Kidney tubule cell (primary cell): Measurements from ENCODE around the gene CACNG7.
A peak's percentile ranks its signal among the peaks of the same experiment; 100 is the strongest.

Experiments
- DNase-seq: peaks from one replicate; pipeline ENCODE4 v3.0.0-alpha.2; 2018; ENCODE audit warnings: low spot score

CACNG7 gene

DNA sequence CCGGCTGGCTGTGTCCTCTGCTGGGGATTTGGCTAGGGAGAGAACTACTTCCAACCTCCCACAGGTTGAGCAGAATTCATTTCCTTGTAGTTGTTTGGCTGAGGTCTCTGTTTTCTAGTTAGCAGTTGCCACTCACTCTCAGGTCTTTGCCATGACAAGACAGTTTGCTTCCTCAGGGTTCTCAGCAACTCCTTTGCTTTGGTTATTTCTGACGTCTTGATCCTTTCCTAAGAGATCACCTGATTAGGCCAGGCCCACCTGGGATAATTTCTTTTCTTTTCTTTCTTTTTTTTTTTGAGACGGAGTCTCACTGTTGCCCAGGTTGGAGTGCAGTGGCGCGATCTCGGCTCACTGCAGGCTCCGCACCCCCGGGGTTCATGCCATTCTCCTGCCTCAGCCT is 44.3 kb downstream of the CACNG7 start:
- DNase-seq, result no peak

DNA sequence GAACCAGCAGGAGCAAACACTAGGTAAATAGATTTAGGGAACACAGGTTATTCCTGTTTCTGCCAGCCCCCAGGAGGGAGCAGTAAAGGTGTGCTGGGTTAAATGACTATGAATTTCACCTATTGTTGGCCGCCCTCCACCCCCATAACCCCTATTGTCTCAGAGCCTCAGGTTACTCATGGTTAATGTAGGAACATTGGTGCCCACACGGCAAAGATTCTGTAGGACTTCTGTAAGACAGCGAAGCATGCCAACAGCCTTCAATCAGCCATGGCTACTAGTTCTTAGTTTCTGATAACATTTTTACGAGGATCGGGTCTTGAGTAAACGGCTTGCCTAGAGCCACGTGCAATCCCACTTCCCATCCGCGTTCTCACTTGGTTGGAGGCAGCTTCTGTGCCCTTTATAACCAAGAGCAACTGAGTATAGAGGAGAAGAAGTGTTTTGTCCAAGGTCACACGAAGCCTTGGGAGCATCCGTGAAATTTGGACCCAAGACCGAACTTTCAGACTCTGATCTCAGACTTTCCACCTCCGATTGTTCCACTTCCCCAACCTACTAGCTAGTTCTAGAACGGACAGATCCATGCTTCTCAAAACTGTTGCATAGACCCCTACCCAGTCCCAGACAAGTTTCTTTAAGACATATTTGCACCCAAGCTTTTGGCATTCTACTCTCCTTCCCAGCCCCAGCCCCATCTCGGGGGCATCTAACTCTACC is 48.5 kb downstream of the CACNG7 start:
- no peak for DNase-seq

DNA sequence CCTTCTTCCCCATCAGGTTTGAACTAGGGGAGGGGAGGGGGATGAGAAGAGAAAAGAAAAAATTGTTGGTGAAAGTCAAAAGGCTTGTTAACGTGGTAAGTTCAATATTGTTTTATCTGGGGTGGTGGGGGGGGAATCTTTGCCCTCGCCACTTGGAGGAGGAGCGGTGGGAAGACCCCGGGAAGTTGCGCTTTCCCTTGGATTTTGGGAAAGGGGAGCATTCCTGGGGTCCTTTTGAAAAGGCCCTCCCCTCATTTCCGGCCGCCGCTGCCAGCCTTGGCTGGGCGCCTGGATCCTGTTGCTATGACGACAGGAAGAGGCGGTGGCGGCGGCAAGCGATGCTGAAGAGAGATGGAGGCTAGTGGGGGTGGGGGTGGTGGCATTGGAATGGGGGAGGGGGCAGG is 49.1 kb downstream of the CACNG7 start:
- no peak for DNase-seq

DNA sequence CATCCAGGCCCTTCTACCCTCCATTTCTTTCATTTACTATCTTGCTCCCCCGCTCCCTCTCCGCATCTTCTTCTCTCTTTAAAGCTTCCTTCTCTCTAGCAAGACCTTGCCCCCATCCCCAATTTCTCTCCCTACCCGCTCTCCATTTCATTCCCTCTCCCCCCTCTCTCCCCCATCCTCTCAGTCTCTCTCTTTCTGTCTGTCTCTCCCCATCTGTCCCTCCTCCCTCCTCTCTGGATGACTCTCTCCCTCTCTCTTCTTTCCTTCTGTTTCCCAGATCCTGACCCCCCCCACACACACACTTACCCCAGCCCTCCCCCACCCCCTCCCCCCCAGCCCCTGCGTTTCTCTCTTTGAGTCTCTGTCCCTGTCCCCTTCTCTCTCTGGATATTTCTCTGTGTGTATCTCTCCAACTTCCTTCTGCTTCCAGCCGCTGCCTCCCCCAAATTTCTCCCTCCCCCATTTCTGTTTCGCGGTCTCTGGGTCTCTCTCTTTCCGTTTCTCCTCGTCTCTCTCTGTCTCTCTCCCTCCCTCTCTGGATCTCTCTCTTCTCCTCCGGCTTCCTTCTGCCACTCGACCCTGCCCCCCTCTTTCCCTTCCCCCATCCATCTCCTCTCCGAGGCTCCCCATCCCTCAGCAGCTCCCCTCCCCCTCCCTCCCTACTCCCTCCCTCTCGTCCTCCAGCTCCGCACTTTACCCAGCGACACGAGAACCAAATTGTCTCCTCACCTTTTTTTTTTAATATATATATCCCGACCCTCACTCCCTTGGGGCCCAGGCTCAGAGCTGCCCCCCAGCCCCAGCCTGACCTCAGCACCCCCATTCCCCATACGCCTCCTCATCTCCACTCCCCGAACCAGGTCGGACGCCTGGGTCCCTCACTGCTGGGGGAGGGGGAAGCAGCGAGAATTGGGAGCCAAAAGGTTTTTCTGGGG is 50.0 kb downstream of the CACNG7 start:
- no peak for DNase-seq

DNA sequence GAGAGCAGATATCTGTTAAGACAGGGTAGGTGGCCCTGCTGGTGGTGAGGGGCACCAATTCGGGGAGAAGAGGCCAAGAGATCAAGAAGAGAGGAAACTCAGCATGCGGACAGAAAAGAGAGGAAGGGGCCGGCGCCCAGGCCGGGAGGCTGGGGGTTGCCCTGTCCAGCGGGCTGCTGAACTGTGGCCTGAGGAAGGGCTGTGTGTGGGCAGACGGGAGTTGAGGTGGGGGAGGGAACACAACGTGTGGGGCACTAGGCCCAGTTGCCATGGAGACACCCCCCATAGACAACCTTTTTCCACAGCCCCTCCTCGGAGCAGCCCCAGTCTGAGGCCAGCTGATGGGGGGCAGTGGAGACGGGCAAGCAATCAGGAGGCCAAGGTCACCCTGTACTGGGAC is 51.1 kb downstream of the CACNG7 start:
- no peak for DNase-seq

DNA sequence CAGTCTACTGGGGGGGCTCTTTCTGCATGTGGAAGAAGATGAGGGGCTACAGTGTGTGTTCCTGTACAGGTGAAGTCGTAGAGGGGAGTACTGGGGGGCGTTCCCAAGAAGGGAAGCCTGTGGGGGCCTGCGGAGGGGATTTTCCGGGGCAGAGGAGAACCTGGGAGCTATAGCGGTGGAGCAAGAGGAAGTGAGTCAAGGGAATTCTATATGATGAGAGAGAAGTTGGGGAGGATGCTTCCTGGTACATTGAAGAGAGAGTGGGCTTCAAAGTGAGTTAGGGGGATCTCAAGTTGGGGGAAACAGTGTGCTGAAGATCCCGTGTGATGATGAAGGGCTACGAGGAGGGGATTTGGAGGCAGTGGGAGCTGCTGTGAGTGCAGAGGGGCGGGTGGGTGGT is 51.8 kb downstream of the CACNG7 start:
- DNase-seq, result no peak

DNA sequence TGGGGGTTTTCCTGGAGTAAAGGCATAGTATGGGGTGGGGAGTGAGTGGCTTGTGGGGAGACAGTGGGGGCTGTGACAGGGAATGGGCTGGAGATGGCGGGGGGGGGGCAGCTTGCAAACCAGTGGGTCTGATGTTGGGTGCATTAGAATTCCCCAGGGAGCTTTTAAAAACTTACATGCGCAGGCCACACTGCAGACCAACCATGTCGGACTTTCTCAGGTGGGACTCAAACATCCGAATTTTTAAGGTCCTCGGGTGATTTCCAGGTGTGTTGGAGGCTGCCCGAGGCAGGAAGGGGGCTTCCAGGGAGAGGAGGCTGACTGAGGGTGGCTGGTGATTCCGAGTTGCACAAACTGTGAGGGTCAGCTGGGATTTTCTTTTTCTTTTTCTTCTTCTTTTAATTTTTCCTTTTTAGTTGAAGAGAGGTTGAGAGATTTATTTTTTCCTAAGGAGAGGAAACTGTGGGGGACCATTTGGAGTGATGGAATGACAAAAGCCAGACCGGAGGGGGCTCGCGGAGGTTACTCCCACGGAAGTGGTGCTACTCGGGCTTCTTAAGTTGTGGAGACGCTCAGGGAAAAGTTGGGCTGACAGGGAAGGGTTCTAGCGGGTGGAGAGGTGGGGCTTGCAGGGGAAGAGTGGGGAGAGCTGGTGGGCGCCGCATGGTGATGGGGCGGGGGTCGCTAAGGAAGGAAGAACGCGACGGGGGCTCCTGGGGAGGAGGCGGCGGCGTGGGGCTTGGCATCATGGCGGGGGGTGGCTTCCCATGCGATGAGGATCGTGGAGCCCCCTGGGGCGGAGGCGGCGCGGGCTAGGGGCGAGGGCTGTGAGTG is 52.7 kb downstream of the CACNG7 start:
- no peak for DNase-seq

DNA sequence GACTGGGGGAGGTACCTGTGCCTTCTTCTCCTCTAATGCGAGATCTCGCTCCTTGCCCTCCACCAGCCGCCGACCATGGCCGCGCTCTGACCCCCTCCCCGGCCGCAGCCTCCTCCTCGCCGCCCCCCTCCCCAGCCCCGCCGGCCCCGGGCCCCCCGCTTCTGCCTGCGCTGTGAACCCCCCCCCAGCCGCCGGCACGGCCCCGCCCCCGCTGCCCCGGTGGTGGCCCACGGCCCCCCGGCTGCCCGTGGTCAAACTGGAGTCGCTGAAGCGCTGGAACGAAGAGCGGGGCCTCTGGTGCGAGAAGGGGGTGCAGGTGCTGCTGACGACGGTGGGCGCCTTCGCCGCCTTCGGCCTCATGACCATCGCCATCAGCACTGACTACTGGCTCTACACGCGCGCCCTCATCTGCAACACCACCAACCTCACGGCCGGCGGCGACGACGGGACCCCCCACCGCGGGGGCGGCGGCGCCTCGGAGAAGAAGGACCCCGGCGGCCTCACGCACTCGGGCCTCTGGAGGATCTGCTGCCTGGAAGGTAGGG is 53.9 kb downstream of the CACNG7 start, which contains the start of gene CACNG8:
Gene CACNG8, plus strand, starts transcription at position 51 of the 545 bp plus-strand sequence.
- no peak for DNase-seq

DNA sequence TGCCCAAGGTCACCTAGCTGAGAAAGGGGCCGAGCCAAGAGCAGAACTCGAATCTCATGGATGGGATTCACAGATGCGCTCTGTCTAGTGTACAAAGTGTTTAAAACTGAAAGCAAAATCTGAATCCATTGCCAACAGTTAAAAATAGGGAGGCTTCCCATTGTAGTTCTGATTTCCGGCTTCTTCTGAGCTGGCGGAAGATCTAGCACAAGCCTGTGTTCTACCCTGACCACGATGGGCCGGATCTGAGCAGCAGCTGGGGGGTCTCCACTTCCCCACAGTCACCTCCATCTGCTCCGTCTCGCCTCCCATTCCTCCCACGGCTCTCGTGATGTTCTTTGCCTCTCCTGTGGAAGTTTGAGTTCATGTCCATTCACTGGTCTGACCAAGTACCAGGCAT is 56.0 kb downstream of the CACNG7 start:
- DNase-seq, result no peak

DNA sequence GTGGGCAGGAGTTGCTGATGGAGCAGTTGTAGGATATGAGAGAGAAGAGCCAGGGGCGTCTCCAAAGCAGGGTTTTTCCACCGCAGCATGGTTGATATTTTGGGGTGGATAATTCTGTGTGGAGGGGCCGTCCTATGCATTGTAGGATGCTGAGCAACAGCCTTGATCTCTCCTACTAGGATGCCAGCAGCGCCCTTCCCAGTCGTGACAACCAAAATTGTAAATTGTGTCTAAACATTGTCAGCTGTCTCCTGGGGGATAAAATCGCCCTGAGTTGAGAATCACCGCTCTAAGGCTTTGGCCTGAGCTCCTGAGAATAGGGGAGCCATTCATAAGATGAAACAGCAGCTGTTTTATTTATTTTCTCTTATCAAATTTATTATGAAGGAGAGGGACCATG is 57.9 kb downstream of the CACNG7 start:
- DNase-seq, result no peak

DNA sequence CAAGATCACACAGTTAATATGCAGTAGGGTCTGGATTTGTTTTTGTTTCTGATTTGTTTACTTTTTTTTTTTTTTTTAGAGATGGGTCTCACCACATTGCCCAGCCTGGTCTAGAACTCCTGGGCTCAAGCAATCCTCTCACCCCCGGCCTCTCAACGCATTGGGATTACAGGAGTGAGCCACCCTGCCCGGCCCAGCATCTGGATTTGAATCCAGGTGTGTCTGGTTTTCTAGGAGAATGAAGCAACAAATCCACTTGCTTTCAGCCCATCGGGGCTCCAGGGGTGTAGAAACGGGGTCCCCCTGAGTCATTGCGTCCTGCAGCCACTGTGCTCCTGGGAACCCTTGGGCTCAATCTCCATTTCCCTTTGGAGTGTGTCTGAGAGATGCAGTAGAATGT is 60.3 kb downstream of the CACNG7 start:
- no peak for DNase-seq

DNA sequence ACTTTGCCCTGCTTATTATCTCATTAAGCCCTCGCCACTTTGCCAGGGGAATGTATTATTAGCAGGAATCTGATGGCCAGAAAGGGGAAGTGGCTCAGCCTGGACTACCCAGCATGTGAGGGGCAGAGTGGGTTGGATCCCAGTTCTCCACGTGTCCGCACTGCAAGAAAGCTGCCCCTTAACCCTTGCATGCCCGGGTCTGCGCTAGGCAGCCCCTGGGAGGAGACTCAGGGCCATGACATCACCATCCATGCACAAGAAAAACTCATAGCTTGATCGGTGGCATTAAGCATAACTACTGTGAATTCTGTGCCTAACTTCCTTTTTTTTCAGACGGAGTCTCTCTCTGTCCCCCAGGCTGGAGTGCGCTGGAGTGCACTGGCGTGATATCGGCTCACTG is 62.6 kb downstream of the CACNG7 start:
- DNase-seq, result no peak

DNA sequence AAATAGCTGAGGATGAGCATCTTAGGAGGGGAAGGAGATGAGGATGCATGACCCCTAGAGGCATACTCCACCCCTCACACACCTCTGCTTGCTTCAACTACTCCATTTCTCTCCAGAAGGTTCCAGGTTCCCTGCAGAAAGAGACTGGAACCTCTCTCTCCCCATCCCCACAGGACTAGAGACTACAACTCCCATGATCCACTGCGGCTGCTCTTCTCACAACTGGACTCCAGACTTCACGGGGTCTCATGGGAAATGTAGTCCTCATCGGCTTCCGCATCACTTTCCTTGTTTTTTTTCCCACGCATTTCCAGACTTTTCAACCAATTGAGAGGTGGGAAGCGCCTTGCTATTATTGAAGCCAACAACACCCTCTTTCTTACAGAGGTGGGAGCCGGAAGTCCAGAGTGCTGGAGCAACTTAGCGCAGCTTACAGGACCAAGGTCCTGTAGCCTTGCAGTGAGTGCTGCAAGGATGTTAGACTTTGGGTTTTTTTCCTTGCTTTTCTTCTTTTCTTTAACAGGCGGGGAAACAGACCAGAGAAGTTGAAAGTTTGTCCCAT is 68.4 kb downstream of the CACNG7 start:
- peak; percentile 64 for DNase-seq

DNA sequence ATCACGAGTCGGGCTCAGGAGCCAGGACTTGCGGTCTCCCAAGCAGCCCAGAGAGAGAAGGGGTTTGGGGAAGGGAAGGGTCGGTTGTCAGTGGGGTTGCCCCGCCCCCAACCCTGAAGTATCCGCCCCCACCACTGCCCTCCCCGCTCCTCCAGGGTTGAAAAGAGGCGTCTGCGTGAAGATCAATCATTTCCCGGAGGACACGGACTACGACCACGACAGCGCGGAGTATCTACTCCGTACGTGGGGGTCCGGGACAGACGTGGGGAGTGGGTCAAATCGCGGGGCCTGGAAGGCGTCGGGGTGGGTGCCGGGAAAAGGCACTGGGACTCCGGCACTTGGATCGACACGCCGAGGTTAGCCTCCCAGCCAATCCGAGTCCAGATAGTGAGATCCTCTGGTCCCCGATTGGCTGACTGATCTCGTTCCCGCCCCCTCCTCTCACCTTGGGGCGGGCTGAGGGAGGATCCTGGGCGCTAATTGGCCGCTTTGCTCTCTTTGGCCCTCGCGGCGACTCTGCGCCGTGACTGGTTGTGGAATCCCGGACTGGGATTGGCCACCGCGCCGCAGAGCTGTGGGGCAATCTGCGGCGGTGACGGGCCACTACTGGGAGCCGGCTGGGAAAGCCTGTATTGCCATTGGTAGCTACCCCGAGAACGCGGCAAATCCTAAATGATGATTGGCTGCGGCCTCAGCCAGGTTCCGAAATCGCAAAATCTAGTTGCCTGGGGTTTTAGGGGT is 69.1 kb downstream of the CACNG7 start:
- DNase-seq, result peak; percentile 42

DNA sequence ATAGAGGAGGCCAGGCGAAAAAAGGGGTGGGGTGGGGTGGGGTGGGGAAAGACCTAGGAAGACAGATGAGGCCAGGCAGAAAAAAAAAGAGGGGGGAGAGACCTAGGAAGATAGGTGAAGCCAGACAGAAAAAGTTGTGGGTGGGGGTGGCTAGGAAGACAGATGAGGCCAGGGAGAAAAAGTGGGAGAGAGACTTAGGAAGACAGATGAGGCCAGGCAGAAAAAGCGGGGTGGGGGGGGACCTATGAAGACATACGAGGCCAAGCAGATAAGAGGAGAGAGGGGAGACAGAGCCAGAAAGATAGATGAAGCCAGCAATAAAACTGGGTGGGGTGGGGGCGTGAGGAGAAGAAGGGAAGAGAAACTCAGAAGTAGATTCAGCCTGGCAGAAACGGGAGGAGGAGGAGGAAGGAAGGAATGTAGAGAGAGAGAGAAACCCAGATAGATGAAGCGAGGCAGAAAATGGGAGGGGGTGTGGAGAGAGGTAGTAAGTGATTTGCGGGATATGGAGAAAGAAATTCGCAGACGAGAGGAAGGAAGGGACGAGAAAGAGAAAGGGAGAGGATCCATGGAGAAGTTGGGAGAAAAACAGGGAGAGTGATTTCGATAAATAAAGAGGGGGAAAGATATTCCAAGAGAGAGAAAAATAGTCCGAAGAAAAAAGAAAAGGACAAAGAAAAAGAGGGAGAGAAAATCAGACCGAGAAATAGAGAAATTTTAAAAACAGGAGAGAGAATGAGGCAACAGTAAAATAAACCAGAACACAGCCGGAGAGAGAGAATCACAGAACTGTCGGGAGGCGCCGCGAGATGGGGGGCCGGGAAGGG is 70.1 kb downstream of the CACNG7 start:
- DNase-seq, result no peak

DNA sequence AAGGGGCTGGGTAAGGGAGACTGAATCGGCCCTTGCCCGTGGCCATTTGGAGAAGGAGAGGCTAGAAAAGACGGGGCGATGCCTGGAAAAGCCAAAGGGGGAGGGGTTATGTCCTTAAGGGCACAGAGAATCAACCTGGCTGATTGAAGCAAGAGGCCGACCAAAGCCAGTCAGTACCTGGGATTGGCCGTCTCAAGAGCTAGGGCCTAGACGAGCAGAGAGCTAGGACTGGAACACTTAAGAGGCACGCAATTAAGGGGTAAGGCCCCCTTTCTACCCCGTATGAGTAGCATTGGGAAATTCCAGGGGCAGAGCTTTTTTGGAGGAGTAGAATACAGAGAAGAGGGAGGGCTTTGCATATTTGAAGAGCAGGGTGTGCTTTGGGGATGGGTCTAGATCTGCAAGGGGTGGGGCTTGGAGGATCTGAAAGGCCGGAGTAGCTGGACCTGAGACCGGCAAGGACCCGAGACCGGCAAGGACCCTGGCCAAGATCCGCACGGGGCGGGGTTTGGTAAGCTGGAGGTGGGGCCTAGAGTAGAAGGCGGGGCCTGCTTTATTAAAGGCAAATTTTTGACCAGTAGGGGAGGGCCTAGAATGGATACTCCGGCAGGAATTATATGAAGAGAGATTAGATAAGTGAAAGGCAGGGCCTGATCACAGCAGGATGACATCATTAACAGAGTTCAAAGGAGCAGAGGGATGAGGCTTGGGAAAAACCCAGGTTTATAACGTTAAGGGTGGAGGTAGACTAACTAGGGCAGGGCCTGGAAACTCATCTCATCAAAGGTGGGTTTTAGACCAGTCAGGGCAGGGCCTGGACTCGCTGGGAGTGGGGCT is 71.7 kb downstream of the CACNG7 start:
- peak; percentile 30 for DNase-seq

DNA sequence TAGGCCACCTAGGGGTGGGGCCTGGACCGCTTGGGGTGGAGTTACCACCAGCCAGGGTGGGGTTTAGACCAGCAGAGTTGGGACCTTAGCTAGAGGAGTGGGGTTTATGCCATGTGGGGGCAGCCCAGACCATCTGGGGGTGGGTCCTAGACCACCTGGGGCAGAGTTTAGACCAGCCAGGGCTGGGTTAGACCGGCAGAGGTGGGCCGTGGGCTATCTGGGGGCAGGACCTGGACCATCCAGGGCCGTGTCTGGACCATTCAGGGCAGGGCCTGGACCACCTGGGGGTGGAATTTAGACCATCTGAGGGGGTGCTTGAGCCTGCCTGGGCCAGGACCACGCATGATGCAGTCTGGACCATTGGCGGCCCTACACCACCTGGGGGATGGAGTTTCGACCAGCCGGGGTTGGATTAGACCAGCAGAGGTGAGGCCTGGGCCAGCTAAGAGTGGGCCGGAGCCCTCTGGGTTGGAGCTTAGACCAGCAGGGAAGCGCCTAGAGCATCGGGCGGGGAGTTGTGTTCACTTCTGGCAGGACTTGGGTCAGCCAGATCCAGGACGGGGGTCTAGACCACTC is 72.4 kb downstream of the CACNG7 start:
- DNase-seq, result no peak

DNA sequence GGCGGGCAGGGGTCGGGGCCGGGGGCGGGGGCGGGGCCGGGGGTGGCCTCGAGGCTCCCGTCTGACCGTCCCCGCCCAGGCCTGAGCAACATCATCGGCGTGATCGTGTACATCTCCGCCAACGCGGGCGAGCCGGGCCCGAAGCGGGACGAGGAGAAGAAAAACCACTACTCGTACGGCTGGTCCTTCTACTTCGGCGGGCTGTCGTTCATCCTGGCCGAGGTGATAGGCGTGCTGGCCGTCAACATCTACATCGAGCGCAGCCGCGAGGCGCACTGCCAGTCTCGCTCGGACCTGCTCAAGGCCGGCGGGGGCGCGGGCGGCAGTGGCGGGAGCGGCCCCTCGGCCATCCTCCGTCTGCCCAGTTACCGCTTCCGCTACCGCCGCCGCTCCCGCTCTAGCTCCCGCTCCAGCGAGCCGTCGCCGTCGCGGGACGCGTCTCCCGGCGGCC is 72.9 kb downstream of the CACNG7 start:
- DNase-seq, result no peak

DNA sequence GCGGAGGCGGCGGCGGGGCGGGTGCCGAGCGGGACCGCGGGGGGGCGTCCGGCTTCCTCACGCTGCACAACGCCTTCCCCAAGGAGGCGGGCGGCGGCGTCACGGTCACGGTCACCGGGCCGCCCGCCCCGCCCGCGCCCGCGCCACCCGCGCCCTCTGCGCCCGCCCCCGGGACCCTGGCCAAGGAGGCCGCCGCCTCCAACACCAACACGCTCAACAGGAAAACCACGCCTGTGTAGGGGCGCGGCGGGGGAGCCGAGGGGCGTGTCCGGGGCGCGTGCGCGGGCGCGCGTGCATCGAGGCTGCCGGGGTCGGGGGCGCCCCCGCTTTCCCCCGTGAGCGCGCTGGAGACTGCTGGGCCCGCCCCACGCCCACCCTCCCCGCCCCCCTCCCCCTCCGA is 73.5 kb downstream of the CACNG7 start:
- peak; percentile 9 for DNase-seq
